Adipose tissue (tissue), 3 donors: ENCODE measurements around the gene KRT10. TPM values are rescaled to one million over a fixed set of nuclear protein-coding genes. Genes with fewer than 3 reads are reported as not detected.
A peak's percentile ranks its signal among the peaks of the same experiment; 100 is the strongest.

Source experiments
- H3K27ac ChIP-seq: one replicate; pipeline ENCODE4 v1.5.1; 2013; ENCODE audit warnings: low read depth, low read length
- WGBS, 3 donors: extraction: QIAGEN DNeasy Blood & Tissue Kit; methylation state at CpG; one replicate each; pipeline ENCODE4 v1.1.7; 2013; 5-methylcytosine and 5-hydroxymethylcytosine counted together
- polyA plus RNA-seq, 3 donors: library from polyadenylated mRNA; stranded (reverse); fragments of 200-250 nt; gene quantifications; one replicate each; pipeline ENCODE4 v1.2.3, GENCODE V29; 2013
- donor health status: healthy with polysubstance abuse.
- donor health status: Bipolar disorder and iron deficiency.
- donor health status: healthy.

Gene KRT10
- polyA plus RNA-seq, 3 donors, result 18.1 to 46.3 (median 35.0) TPM

DNA sequence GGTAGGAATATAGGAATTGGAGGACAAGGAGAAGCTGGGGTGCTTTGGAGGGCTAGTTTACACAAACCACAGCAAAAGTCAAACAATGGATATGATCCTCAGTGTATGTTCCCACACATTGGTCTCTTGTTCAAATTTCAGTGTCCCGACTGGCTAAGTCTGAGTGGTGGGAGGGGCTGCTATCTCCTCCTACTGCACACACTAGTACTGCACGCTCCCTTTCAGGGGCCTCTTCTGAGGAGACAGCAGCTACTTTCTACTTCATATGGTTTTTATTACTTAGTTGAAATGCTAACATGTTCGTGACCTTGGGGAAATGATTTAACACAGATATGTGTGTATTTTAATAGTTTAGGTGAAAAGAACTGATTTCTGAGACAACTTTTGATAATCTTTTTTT, 18.8 kb upstream of the KRT10 start:
- no peak overlapping the region for H3K27ac ChIP-seq
- WGBS, 3 donors, result 59 to 81% (median 68%) methylated on average over 3 of the region's 3 CpGs

- no peak overlapping the region for H3K27ac ChIP-seq
- 59 to 80% (median 76%) methylated on average over 3 of the region's 3 CpGs for whole genome bisulfite sequencing, 3 donors
Observed at GRCh38 chr17:40839194-40839593, 16.8 kb upstream of the KRT10 start.

DNA sequence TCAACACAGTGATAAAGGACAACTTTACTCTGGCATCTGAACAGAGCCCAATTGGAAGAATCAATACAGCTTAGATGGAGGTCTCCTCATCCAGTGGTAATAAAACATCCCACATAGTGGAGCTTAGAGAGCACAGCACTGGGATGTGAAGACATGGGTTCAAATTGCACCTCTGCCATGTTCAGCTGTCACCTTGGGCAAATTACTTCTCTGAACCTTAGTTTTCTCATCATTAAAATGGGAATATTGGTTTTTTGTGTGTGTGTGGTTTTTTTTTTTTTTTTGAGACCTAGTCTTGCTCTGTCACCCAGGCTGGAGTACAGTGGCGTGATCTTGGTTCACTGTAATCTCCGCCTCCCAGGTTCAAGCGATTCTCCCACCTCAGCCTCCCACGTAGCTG, 13.6 kb upstream of the KRT10 start:
- no peak overlapping the region for H3K27ac ChIP-seq
- WGBS, 3 donors, result 96 to 99% (median 98%) methylated on average over 4 of the region's 4 CpGs

DNA sequence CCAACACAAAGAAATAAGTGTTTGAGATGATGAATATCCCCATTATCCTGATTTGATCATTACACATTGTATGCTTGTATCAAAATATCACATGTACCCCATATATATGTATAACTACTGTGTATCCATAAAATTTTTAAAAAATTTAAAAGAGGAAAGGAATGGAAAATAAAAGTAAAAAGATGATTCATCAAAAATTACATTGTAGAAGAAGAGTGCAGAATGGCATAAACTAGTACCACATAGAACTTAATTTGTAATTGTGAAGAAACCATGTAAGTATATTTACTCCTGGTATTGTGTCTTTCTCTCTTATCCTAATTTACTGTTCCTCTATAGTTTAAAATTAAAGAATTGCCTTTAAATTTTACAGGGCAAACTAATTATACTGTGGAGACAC, 11.5 kb upstream of the KRT10 start:
- H3K27ac ChIP-seq, result no peak overlapping the region

GRCh38 chr17:40832840-40833239, 10.4 kb upstream of the KRT10 start:
- 68 to 80% (median 76%) methylated on average over 3 of the region's 3 CpGs for WGBS, 3 donors
- H3K27ac ChIP-seq, result no peak overlapping the region

DNA sequence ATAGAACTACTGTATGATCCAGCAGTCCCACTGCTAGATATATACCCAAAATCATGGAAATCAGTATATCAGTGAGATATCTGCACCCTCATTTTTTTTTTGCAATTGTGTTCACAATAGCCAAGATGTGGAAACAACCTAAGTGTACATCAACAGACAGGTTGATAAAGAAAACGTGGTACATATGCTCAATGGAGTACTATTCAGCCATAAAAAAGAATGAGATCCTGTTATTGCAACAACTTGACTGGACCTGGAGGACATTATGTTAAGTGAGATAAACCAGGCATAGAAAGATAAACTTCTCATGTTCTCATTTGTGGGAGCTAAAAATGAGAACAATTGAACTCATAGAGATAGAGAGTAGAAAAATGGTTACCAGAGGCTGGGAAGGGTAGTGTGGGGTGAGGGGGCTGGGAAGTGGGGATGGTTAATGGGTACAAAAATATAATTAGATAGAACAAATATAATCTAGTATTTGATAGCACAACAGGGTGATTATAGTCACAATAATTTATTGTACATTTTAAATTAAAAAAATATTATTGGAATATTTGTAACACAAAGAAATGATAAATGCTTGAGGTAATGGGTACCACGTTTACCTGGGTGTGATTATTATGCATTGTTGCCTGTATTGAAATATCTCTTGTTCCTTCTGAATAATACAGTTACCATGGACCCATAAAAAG, 7.8 kb upstream of the KRT10 start:
- 87 to 98% (median 94%) methylated on average over 2 of the region's 2 CpGs for WGBS, 3 donors
- H3K27ac ChIP-seq, result no peak overlapping the region

DNA sequence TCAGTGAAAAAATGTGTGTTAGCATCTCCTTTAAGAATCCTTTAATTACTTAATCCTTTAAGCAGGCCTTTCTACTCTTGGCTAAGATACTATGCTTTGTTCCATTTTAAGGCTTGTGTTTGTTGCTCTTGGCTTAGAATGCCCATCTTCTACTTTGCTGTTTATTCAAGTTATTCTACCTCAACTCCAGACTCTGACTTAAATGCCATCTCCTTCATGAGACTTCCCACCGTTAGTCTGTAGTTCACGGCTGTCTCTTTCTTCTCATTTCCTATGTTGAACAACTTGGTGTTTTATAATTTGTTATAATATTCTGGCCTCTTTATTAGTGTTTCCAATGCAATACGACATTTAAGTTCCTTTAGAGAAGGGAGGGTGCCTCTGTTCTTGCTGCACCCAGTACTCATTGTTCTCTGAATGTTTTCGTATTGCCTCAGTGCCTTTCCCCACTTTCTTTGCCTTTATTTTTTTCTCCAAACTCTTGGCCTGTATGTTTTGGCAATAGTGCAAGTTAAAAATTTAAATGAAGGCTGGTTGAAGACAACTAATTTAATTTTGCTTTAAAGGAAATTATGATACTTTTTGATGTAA, 6.1 kb upstream of the KRT10 start:
- WGBS, 3 donors, result 65 to 84% (median 81%) methylated on average over 4 of the region's 4 CpGs

DNA sequence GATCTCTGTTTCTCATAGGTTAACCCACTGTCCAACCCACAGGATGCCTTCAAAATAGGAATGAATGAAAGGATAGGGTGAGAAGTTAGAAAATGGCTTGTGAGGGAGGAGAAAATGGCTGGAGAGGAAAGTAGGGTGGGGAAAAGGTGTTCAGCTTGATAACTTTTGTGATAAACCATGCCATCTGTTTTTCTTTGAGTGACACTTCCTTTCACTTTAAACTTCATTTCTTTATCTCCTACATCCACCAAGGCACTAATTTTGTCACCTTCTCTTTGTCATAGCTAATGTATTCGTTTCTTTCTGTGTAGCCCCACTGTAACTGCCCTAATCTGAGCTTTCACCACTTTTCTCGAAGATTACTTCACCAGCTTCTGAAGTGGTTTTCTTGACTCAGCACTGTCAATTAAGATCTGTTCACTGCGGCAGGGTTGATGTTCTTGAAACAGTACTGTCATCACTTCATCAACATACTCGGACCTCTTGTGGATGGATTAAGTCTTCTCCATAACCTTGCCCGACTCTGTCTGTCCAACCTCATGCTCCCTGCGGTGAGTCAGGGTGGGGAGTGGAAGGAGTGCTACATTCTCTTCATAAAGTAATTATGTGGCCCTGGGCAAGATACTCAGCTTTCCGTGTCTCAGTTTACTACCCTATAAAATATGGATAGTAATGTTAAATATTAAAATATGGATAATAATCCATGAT, 5.5 kb upstream of the KRT10 start:
- 72 to 79% (median 79%) methylated on average over 7 of the region's 7 CpGs for WGBS, 3 donors
- H3K27ac ChIP-seq, result no peak overlapping the region

More for the DNA sequence above, 6.1 kb upstream of the KRT10 start:
- H3K27ac ChIP-seq, result no peak overlapping the region

GRCh38 chr17:40825599-40825998, 3.2 kb upstream of the KRT10 start:
- 91 to 95% (median 93%) methylated on average over 2 of the region's 2 CpGs for WGBS, 3 donors
- no peak overlapping the region for H3K27ac ChIP-seq

DNA sequence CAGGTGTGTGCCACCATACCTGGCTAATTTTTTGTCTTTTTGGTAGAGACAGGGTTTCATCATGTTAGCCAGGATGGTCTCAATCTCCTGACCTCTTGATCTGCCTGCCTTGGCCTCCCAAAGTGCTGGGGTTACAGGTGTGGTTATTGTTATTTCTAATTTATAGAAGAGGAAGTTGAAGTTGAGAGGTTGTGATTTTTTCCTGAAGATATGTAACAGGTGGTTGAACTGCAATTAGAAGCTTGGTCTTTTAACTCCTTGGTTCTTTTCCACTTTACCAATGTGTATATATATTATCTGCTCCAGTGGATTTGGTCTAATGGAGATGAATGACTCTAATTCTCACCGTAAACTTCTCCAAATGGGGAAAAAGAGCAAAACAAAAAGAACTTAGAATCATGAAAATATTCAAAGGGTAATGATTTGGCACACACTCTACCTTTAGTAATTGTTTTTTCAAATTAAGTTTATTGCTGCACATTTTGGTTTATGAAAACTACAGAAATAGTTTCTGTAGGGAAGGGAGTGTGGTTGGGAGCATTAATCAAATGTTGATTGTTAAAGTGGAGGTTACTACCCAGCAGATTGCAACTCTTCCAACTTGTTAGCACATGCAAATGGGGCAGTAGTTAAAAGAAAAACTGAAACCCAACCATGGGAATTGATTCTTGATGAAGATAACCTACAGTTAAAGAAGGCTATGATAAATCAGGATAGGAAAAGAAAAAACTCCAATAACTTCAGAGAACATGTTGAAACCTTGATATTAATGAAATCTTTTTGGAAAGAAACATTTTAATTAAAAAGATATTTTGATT, 1.8 kb upstream of the KRT10 start:
- 90 to 97% (median 94%) methylated on average over 1 of the region's 1 CpG for WGBS, 3 donors
- H3K27ac ChIP-seq, result no peak overlapping the region

DNA sequence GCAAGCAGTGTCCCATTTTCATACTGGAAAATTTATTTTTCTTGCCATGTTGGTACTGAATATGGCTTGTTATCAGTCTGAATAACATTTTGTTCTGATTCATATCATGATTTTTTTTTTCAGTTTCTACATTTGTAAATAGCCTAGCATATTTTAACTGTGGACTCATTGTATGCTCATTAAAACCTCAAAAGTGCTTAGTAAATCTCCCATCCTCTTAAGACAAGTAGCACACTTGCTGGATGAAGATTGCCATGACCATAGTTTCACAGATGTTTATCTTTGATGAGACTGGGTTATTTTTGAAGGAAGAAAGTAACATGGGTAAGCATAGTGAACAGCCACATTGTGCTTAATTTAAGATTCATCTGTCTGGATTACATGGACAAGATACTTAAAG, 878 bp downstream of the KRT10 start:
- no peak overlapping the region for H3K27ac ChIP-seq

DNA sequence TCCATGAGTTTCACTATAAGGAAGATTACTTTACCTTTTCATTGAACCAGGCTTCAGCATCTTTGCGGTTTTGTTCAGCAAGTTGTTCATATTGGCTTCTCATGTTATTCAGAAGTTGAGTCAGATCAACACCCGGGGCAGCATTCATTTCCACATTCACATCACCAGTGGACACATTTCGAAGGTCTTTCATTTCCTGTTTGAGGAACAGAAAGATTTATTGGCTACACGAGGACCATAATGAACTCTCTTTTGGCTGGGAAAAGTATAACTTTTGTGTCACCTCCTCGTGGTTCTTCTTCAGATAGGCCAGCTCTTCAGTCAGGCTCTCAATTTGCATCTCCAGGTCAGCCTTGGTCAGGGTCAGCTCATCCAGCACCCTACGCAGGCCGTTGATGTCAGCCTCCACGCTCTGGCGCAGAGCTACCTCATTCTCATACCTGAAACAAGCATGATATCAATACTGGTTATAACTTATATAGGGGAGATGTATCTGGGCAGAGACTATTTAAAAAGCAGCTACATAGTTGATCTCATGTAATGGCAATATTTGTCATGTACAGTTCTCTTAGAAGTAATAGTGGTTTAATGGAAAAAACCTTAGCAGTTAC, 2.1 kb downstream of the KRT10 start:
- 79 to 88% (median 87%) methylated on average over 9 of the region's 9 CpGs for WGBS, 3 donors
- H3K27ac ChIP-seq, result no peak overlapping the region

DNA sequence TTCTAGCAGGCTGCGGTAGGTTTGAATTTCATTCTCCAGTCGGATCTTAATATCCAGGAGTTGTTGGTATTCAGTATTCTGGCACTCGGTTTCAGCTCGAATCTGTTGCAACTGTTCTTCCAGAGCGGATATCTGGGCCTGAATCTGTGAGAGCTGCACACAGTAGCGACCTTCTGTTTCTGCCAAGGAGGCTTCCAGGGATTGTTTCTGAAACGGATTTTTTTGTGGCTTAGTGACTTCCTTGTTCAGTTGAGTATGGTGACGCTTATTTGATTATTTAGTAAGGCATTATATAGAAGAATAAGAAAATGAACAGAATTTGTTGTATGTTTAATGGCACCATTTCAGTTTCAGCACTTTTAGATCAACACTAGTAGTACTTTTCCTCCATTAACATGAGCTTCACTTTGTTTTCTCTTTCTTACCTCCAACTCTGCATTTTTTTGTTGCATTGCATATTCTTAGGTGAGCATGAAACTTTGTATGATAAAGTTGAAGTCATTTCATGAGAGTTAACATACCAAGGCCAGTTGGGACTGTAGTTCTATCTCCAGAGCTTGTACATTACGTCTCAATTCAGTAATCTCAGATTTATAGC, 2.8 kb downstream of the KRT10 start:
- H3K27ac ChIP-seq, result peak overlapping the region; percentile 68
- WGBS, 3 donors, result 31 to 56% (median 47%) methylated on average over 9 of the region's 9 CpGs

DNA sequence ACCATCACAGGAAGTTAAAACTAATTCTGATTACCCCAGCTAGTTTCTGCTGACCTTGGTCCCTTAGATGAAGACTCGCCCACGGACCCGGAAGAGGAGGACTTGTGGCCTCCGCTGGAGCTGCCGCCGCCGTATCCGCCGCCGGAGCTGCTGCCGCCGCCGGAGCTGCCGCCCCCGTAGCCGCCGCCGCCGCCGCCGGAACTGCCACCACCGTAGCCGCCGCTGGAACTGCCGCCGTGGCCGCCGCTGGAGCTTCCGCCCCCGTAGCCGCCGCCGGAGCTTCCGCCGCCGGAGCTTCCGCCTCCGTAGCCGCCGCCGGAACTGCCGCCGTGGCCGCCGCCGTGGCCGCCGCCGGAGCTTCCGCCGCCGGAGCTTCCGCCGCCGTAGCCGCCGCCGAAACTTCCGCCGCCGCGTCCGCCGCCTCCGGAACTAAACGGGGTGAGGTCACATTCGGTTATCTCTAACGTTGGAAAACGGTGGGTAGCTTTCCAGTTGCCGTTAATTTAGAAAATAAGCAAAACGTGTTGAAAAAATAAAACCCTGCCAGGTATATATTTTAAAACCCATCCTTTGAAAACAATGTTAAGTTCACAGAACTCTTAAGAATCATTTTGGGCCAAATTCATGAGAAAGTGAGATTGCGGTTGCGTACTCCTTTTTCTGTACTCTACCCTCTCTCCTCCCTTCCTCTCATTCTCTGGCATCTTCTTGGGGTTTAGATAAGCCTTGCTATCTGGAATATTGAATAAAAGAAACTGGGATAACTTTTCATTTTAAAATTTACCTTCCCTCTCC, 3.5 kb downstream of the KRT10 start:
- WGBS, 3 donors, result 1 to 2% (median 1%) methylated on average over 63 to 73 of the region's 73 CpGs
- peak overlapping the region; percentile 77 for H3K27ac ChIP-seq

DNA sequence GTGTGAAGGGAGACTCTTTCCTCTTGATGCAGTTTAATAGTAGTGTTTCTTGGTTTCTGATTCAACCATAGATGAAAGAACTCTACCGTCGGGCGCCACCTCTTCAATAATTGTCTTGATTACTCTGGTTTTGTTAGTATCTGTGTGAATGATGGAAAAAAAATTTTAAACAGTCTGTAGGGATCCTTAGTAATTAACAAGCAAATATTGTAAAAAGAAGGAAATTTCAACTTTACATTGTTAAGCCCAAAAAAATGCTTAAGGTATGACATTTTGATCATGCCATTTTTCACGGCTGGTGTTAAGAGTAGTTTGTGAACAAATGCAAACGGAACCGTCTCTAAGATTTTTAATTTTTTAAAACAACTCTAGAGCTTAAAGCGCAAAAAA, 4.1 kb downstream of the KRT10 start:
- WGBS, 3 donors, result 14 to 22% (median 17%) methylated on average over 7 of the region's 7 CpGs
- H3K27ac ChIP-seq, result peak overlapping the region; percentile 77

DNA sequence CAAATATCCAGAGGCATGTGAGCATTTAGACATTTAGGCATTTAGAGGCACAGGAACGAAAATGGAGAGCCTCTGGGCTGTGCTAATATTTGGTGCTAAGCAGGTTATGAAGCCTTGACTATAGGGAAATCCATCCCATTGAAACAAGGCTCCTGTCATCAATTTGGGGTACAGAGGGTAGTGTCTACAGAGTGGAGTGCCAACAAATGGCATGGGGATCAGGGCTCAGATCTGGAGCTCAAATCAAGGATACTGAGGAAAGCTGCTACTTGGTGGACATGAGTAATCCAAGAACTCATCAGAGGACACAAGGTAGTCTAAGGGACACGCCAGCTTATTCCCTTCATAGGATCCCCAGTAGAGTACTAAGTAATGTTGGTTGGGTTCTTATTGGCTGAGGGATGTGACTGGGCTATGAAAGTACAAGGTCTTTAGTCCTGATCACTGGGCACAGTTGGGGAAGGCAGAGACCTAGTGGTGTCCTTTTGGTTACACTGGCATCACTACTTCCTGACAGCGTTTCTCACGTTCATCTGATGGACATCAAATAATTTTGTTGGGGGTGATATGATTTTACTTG, 5.2 kb downstream of the KRT10 start:
- WGBS, 3 donors, result 94 to 98% (median 96%) methylated on average over 4 of the region's 4 CpGs
- H3K27ac ChIP-seq, result no peak overlapping the region

DNA sequence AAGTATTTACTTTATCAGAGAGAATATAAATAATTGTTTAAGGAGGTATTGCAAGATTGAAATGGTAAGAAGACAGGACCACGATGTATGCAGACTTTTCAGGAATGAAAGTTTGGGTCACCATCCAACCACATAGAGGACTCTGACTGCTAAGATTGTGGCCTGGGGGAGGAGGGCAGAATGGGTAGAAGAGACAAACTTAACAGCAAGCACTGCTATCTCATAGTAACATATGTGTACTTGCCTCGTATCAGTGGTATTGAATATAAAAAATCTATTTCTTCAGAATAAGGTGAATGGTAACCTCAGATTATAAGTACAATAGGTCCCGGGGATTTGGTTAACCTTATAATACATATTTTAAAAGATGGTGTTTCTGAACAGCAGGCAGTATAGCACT, 5.8 kb downstream of the KRT10 start:
- 88 to 94% (median 93%) methylated on average over 3 of the region's 3 CpGs for WGBS, 3 donors

More for the DNA sequence above, 5.8 kb downstream of the KRT10 start:
- no peak overlapping the region for H3K27ac ChIP-seq
